Measurements from ENCODE around the gene ZC3H18. TPM values are rescaled to one million over a fixed set of nuclear protein-coding genes. Genes with fewer than 3 reads are reported as not detected.

Gene ZC3H18
- total RNA-seq, 1 experiment from 2014 or later = 57.8 TPM

- ChIA-PET RAD21 (ENCODE audit: low non-redundant PET in 1 of 2, low total read pairs in 2 of 2, uncharacterized antibody in 2 of 2, unreplicated experiment in 2 of 2) (no interaction called here), POLR2A (no interaction called here), CTCF (no interaction called here)
- Histone ChIP-seq H4K20me1 (ENCODE audit: insufficient read depth) (no peaks in the 10 kb centered on the region), H3K9me2 (ENCODE audit: insufficient read depth) (no peaks in the 10 kb centered on the region), H3K4me3 (replicated peaks in 1 of 2; ENCODE audit: low read depth in 1 of 2, low read length in 2 of 2) (no peak overlapping the region), H3K9ac (ENCODE audit: low read length) (no peak overlapping the region), H3K27me3 (ENCODE audit: insufficient read depth, low read length) (no peaks in the 10 kb centered on the region), H3K79me2 (ENCODE audit: insufficient read depth, low read length) (no peaks in the 10 kb centered on the region), H3K4me1 (ENCODE audit: control insufficient read depth in 1 of 2, insufficient read depth in 2 of 2, low read length in 2 of 2) (peaks cover 0 to 14% of the 10 kb centered on the region in 2 experiments; a peak in 2 of 4 replicates), H3K27ac (ENCODE audit: low read depth, low read length) (no peak overlapping the region), H3K4me2 (ENCODE audit: low read length) (no peak overlapping the region), H3K36me3 (ENCODE audit: control insufficient read depth in 1 of 2, insufficient read depth in 2 of 2, low read length in 2 of 2) (no peaks in the 10 kb centered on the region), H2AFZ (ENCODE audit: low read depth, low read length, poor library complexity, severe bottlenecking) (no peak overlapping the region), H3K9me3 (ENCODE audit: control insufficient read depth in 1 of 2, insufficient read depth in 1 of 2, low read depth in 1 of 2, low read length in 2 of 2) (no peaks in the 10 kb centered on the region)
- ATAC-seq (no peak), DNase-seq (ENCODE audit: low read depth, low spot score) (no peak)
- TF ChIP-seq SIN3A (IDR thresholded peaks at IDR 0.05; ENCODE audit: low read depth) (no peak), CTCF (IDR thresholded peaks at IDR 0.05 in 2 of 3, conservative IDR thresholded peaks at IDR 0.05 in 1 of 3; ENCODE audit: borderline replicate concordance in 1 of 3, insufficient read depth in 1 of 3, low read depth in 2 of 3, low read length in 2 of 3) (no peak), POLR2AphosphoS5 (IDR thresholded peaks at IDR 0.05; ENCODE audit: low read depth, low read length) (no peak), YY1 (IDR thresholded peaks at IDR 0.05; ENCODE audit: extremely low read depth, insufficient replicate concordance, low read depth, low read length) (no peak)
- intact Hi-C loops (cut with micrococcal nuclease) = no loop called here
- BruUV-seq (replicated peaks) = no TSS peak
These were observed 106.5 kb downstream of the ZC3H18 start for GRCh38 chr16:88676502-88677242.

- H3K4me1 ChIP-seq (ENCODE audit: control insufficient read depth in 1 of 2, insufficient read depth in 2 of 2, low read length in 2 of 2) = peaks cover 0 to 14% of the 10 kb centered on the region in 2 experiments; a peak in 2 of 4 replicates
- intact Hi-C loops (cut with micrococcal nuclease) = no loop called here
- ATAC-seq (no peak), DNase-seq (ENCODE audit: low read depth, low spot score) (no peak)
- H3K27me3 ChIP-seq (ENCODE audit: insufficient read depth, low read length) = no peaks in the 10 kb centered on the region
- no peak overlapping the region for H3K4me3 ChIP-seq (replicated peaks in 1 of 2; ENCODE audit: low read depth in 1 of 2, low read length in 2 of 2)
- H3K9ac ChIP-seq (ENCODE audit: low read length) = no peak overlapping the region
- no peaks in the 10 kb centered on the region for H3K9me2 ChIP-seq (ENCODE audit: insufficient read depth)
- no peaks in the 10 kb centered on the region for H3K9me3 ChIP-seq (ENCODE audit: control insufficient read depth in 1 of 2, insufficient read depth in 1 of 2, low read depth in 1 of 2, low read length in 2 of 2)
- ChIA-PET POLR2A (no interaction called here), RAD21 (ENCODE audit: low non-redundant PET in 1 of 2, low total read pairs in 2 of 2, uncharacterized antibody in 2 of 2, unreplicated experiment in 2 of 2) (no interaction called here), CTCF (no interaction called here)
- no TSS peak for BruUV-seq (replicated peaks)
- H3K79me2 ChIP-seq (ENCODE audit: insufficient read depth, low read length) = no peaks in the 10 kb centered on the region
- H2AFZ ChIP-seq (ENCODE audit: low read depth, low read length, poor library complexity, severe bottlenecking) = no peak overlapping the region
- H3K36me3 ChIP-seq (ENCODE audit: control insufficient read depth in 1 of 2, insufficient read depth in 2 of 2, low read length in 2 of 2) = no peaks in the 10 kb centered on the region
- H3K4me2 ChIP-seq (ENCODE audit: low read length) = no peak overlapping the region
- no peak overlapping the region for H3K27ac ChIP-seq (ENCODE audit: low read depth, low read length)
- no peaks in the 10 kb centered on the region for H4K20me1 ChIP-seq (ENCODE audit: insufficient read depth)
- TF ChIP-seq POLR2AphosphoS5 (IDR thresholded peaks at IDR 0.05; ENCODE audit: low read depth, low read length) (no peak), ELF1 (IDR thresholded peaks at IDR 0.05; ENCODE audit: borderline replicate concordance, low read depth) (no peak), RAD21 (IDR thresholded peaks at IDR 0.05; ENCODE audit: low read depth) (no peak), ZFX (IDR thresholded peaks at IDR 0.05) (no peak), SRF (IDR thresholded peaks at IDR 0.05; ENCODE audit: low read depth) (no peak), REST (IDR thresholded peaks at IDR 0.05; ENCODE audit: low read depth) (no peak), ZBTB33 (IDR thresholded peaks at IDR 0.05; ENCODE audit: extremely low read depth, insufficient replicate concordance, low read length) (no peak), ZNF274 (IDR thresholded peaks at IDR 0.05; ENCODE audit: low read depth, low read length) (no peak), YY1 (IDR thresholded peaks at IDR 0.05; ENCODE audit: extremely low read depth, insufficient replicate concordance, low read depth, low read length) (no peak)
These were observed 107.5 kb downstream of the ZC3H18 start for GRCh38 chr16:88677721-88678120.
